ENCODE measurements around the gene DZIP1L. TPM values are rescaled to one million over a fixed set of nuclear protein-coding genes. Genes with fewer than 3 reads are reported as not detected.

The DZIP1L gene
- total RNA-seq, 1 experiment from 2014 or later: 3.8 TPM

- H4K20me1 ChIP-seq (ENCODE audit: low read length): no peaks in the 10 kb centered on the region
- no peaks in the 10 kb centered on the region for H3K9me2 ChIP-seq (replicated peaks; ENCODE audit: low read length)
- H3K27ac ChIP-seq (ENCODE audit: low read length): no peak overlapping the region
- no peak overlapping the region for H3K9ac ChIP-seq (ENCODE audit: low read length)
- no peaks in the 10 kb centered on the region for H3K79me2 ChIP-seq (ENCODE audit: low read length)
- H3K9me3 ChIP-seq (ENCODE audit: low read length): no peaks in the 10 kb centered on the region
- ChIA-PET POLR2A (ENCODE audit: unreplicated experiment) (no interaction called here), CTCF (no interaction called here)
- H3K4me1 ChIP-seq (ENCODE audit: insufficient read depth, low read length): no peaks in the 10 kb centered on the region
- BruUV-seq (replicated peaks): no TSS peak
- H3F3A ChIP-seq (ENCODE audit: low read length, unreplicated experiment): no peaks in the 10 kb centered on the region
- ATAC-seq (no peak), DNase-seq (no peak)
- no peak overlapping the region for H3K4me2 ChIP-seq (ENCODE audit: low read length)
- H3K36me3 ChIP-seq (ENCODE audit: low read depth, low read length): no peaks in the 10 kb centered on the region
- H2AFZ ChIP-seq (ENCODE audit: low read length): no peak overlapping the region
- TF ChIP-seq EZH2phosphoT487 (IDR thresholded peaks at IDR 0.05; ENCODE audit: borderline replicate concordance, low read length): no peak
- TF ChIP-seq CTCF (conservative IDR thresholded peaks at IDR 0.05; ENCODE audit: low read depth, low read length): no peak
- TF ChIP-seq EZH2 (IDR thresholded peaks at IDR 0.05; ENCODE audit: low read length, unreplicated experiment): no peak
- intact Hi-C loops (cut with micrococcal nuclease): no loop called here
- no peak overlapping the region for H3K4me3 ChIP-seq (ENCODE audit: low read length)
- H3K27me3 ChIP-seq (ENCODE audit: low read length): no peaks in the 10 kb centered on the region
Observed at GRCh38 chr3:138140940-138141339, 25.5 kb upstream of the DZIP1L start.

GRCh38 chr3:138139691-138140090, 24.3 kb upstream of the DZIP1L start:
- no TSS peak for BruUV-seq (replicated peaks)
- ATAC-seq (no peak), DNase-seq (no peak)
- Histone ChIP-seq H3K4me1 (ENCODE audit: insufficient read depth, low read length) (no peaks in the 10 kb centered on the region), H3K36me3 (ENCODE audit: low read depth, low read length) (no peaks in the 10 kb centered on the region), H3K9me2 (replicated peaks; ENCODE audit: low read length) (no peaks in the 10 kb centered on the region), H3K27ac (ENCODE audit: low read length) (no peak overlapping the region), H3F3A (ENCODE audit: low read length, unreplicated experiment) (no peaks in the 10 kb centered on the region), H3K4me2 (ENCODE audit: low read length) (no peak overlapping the region), H3K4me3 (ENCODE audit: low read length) (no peak overlapping the region), H3K9ac (ENCODE audit: low read length) (no peak overlapping the region), H3K79me2 (ENCODE audit: low read length) (no peaks in the 10 kb centered on the region), H4K20me1 (ENCODE audit: low read length) (no peaks in the 10 kb centered on the region), H2AFZ (ENCODE audit: low read length) (no peak overlapping the region), H3K27me3 (ENCODE audit: low read length) (no peaks in the 10 kb centered on the region), H3K9me3 (ENCODE audit: low read length) (no peaks in the 10 kb centered on the region)
- ChIA-PET POLR2A (ENCODE audit: unreplicated experiment) (no interaction called here), CTCF (no interaction called here)
- TF ChIP-seq CTCF (conservative IDR thresholded peaks at IDR 0.05; ENCODE audit: low read depth, low read length) (no peak), EZH2phosphoT487 (IDR thresholded peaks at IDR 0.05; ENCODE audit: borderline replicate concordance, low read length) (no peak), EZH2 (IDR thresholded peaks at IDR 0.05; ENCODE audit: low read length, unreplicated experiment) (no peak)
- intact Hi-C loops (cut with micrococcal nuclease): no loop called here

- CTCF ChIA-PET: no interaction called here
- ATAC-seq (no peak), DNase-seq (no peak)
- intact Hi-C loops (cut with micrococcal nuclease): no loop called here
- no peaks in the 10 kb centered on the region for H3K9me3 ChIP-seq (ENCODE audit: low read length)
- no peak overlapping the region for H3K9ac ChIP-seq (ENCODE audit: low read length)
- no peaks in the 10 kb centered on the region for H3K36me3 ChIP-seq (ENCODE audit: low read depth, low read length)
- POLR2A ChIA-PET (ENCODE audit: unreplicated experiment): no interaction called here
- BruUV-seq (replicated peaks): no TSS peak
- no peaks in the 10 kb centered on the region for H3F3A ChIP-seq (ENCODE audit: low read length, unreplicated experiment)
- H3K9me2 ChIP-seq (replicated peaks; ENCODE audit: low read length): no peaks in the 10 kb centered on the region
- no peaks in the 10 kb centered on the region for H3K4me1 ChIP-seq (ENCODE audit: insufficient read depth, low read length)
- H3K79me2 ChIP-seq (ENCODE audit: low read length): no peaks in the 10 kb centered on the region
- no peak overlapping the region for H2AFZ ChIP-seq (ENCODE audit: low read length)
- H3K27ac ChIP-seq (ENCODE audit: low read length): no peak overlapping the region
- H3K4me2 ChIP-seq (ENCODE audit: low read length): no peak overlapping the region
- H3K4me3 ChIP-seq (ENCODE audit: low read length): no peak overlapping the region
- no peaks in the 10 kb centered on the region for H4K20me1 ChIP-seq (ENCODE audit: low read length)
- no peaks in the 10 kb centered on the region for H3K27me3 ChIP-seq (ENCODE audit: low read length)
- TF ChIP-seq EZH2 (IDR thresholded peaks at IDR 0.05; ENCODE audit: low read length, unreplicated experiment): no peak
- TF ChIP-seq CTCF (conservative IDR thresholded peaks at IDR 0.05; ENCODE audit: low read depth, low read length): no peak
- no peak for TF ChIP-seq EZH2phosphoT487 (IDR thresholded peaks at IDR 0.05; ENCODE audit: borderline replicate concordance, low read length)
Observed at GRCh38 chr3:138137861-138138260, 22.5 kb upstream of the DZIP1L start.

Data from PC-3 (cell line).